ENCODE measurements around the gene ALDH8A1. TPM values are rescaled to one million over a fixed set of nuclear protein-coding genes. Genes with fewer than 3 reads are reported as not detected.

ALDH8A1 gene
- total and polyA plus RNA-seq, 12 donors: 0.09 to 1.7 (median 0.24) TPM; not detected in 5

DNA sequence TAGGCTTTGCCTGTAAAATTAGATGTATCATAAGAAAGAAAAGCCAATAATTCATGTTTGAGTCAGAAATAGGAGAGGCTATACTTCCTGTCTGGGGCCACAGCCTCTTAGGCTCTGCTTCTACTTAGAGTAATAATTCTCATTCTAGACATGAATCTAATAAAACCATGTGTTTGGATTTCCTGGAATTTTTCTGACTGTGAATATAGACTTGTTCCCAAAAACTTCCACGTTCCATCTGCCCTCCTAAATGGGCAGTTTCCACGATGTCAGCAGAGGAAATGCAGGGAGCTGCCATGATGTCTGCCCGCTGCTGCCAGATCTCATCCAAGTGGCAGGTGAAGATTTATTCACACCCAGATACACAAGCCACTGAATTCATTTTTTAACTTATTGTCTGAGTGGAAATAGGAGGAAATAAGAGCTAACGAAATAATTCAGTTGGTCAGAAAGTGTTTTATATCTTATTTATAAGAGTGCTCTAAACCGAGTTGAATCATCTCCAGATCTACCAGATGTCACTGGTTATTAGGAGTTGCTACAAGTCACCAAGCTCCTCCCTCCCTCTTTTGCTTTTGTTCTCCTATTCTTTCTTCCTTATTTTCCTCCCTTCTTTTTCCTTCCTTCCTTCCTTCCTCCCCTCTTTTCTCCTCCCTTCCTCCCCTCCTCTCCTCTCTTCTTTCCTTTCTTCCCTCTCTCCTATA is 69.3 kb downstream of the ALDH8A1 start:
- DNase-seq: no peak
- 60 to 72% methylated on average over 5 of the region's 5 CpGs for WGBS, 2 donors
- Histone ChIP-seq H3K27me3 (peaks cover 0 to 7% (median 0%) of the 10 kb centered on the region in 7 donors), H3K4me1 (peaks cover 0 to 9% (median 0%) of the 10 kb centered on the region in 9 donors), H3K36me3 (no peaks in the 10 kb centered on the region), H3K4me3 (no peak overlapping the region), H3K27ac (no peak overlapping the region), H3K9me3 (no peaks in the 10 kb centered on the region)
- ATAC-seq: no peak
- TF ChIP-seq, protein P1, sequence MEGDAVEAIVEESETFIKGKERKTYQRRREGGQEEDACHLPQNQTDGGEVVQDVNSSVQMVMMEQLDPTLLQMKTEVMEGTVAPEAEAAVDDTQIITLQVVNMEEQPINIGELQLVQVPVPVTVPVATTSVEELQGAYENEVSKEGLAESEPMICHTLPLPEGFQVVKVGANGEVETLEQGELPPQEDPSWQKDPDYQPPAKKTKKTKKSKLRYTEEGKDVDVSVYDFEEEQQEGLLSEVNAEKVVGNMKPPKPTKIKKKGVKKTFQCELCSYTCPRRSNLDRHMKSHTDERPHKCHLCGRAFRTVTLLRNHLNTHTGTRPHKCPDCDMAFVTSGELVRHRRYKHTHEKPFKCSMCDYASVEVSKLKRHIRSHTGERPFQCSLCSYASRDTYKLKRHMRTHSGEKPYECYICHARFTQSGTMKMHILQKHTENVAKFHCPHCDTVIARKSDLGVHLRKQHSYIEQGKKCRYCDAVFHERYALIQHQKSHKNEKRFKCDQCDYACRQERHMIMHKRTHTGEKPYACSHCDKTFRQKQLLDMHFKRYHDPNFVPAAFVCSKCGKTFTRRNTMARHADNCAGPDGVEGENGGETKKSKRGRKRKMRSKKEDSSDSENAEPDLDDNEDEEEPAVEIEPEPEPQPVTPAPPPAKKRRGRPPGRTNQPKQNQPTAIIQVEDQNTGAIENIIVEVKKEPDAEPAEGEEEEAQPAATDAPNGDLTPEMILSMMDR (IDR thresholded peaks at IDR 0.05): no peak
- intact Hi-C loops (cut with DNase I): loop anchor here in 9 of 10 donors (5.0 to 10.0 kb wide), 8 partner anchors 56 to 758 kb away; no protein-coding TSS in a partner anchor

DNA sequence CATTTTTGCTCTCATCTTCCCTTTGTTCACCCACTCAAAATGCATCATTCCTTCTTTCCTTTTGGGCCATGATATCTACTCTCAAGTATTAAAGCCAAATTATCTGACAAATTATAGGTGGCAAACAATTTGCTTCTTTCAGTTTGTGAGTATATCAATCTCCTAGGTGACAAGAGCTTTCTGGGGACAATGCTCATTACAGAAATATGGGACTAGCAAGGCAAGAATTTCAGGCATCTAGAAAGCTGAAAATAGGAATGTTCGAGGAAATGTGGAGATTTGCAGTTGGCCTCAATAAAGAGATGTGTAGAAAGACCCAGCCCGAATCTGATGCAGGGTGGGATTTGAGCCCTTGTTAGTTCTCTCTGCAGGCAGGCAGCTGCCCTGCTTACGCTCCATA is 71.8 kb downstream of the ALDH8A1 start:
- DNase-seq (no peak), ATAC-seq (no peak)
- H3K4me1 ChIP-seq: peaks cover 0 to 9% (median 0%) of the 10 kb centered on the region in 9 donors
- no peak overlapping the region for H3K27ac ChIP-seq
- no peaks in the 10 kb centered on the region for H3K36me3 ChIP-seq
- H3K27me3 ChIP-seq: peaks cover 0 to 4% (median 0%) of the 10 kb centered on the region in 7 donors
- 66 to 75% methylated on average over 3 of the region's 3 CpGs for WGBS, 2 donors
- intact Hi-C loops (cut with DNase I): no loop called here
- H3K4me3 ChIP-seq: no peak overlapping the region
- no peaks in the 10 kb centered on the region for H3K9me3 ChIP-seq
- TF ChIP-seq, protein P1 (IDR thresholded peaks at IDR 0.05): no peak

DNA sequence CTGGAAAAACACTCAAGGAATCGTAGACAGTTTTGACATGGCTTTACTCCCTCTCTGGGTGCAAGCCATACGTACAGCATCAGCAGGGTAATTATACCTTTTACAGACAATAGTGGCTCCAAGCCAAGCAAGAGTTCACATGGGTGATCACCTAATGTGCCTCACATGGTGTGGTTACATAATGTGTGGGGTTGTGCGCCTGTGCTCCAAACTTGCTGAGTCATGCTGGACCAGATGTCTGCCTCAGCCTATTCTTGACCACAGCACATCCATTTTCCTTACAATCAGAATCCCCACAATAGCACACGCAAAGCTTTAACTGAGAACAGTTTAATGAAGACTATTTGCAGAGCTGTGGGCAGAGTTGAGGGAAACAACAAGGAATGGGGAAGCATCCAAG is 74.5 kb downstream of the ALDH8A1 start:
- H3K27ac ChIP-seq: no peak overlapping the region
- 89 to 95% methylated on average over 4 of the region's 4 CpGs for WGBS, 2 donors
- no peaks in the 10 kb centered on the region for H3K9me3 ChIP-seq
- no peaks in the 10 kb centered on the region for H3K4me1 ChIP-seq
- TF ChIP-seq, protein P1 (IDR thresholded peaks at IDR 0.05): no peak
- no peaks in the 10 kb centered on the region for H3K27me3 ChIP-seq
- ATAC-seq (no peak), DNase-seq (no peak)
- intact Hi-C loops (cut with DNase I): no loop called here
- no peaks in the 10 kb centered on the region for H3K36me3 ChIP-seq
- no peak overlapping the region for H3K4me3 ChIP-seq

DNA sequence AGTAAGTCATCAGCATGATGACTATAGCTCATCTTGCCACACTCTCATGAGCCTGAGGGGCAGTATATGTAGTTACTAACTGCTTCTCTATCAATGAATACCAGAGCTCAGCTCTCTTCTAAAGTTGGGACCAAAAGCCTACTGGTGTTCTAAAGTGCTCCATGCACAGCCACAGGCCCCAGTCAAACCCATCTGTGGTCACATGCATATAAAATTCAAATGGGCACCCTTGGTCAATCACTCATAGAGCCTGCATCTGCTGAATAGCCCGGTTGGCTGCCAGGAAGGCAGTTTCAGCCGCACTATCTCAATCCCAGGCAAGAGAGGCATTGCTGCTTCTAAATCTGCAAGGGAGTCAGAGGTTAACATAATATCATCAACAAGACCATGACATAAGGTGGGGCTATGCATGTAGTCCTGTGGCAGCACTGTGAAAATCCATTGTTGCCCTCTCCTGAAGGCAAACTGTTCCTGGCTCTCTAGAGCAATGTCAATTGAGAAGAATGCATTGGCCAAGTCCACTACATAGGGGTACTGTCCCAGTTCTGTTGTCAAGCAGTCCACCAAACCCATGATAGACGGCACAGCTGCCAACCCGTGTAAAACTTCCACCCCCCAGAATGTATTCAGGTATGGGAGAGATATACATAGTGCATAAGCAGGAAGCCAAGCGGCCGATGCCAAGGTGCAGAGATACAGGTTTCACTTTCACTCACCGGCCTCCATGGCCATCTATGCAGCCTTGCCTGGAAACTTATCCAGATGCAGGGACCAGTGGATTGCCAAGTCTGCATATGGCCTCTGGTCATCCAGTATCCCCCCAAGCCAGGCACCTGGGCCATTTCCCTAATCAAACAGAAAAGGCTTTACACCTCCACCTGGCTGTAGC is 76.2 kb downstream of the ALDH8A1 start:
- no peak overlapping the region for H3K27ac ChIP-seq
- no peak overlapping the region for H3K4me3 ChIP-seq
- intact Hi-C loops (cut with DNase I): no loop called here
- H3K27me3 ChIP-seq: no peaks in the 10 kb centered on the region
- ATAC-seq (no peak), DNase-seq (no peak)
- no peaks in the 10 kb centered on the region for H3K9me3 ChIP-seq
- WGBS, 2 donors: 86 to 93% methylated on average over 7 of the region's 7 CpGs
- TF ChIP-seq, protein P1 (IDR thresholded peaks at IDR 0.05): no peak
- no peaks in the 10 kb centered on the region for H3K36me3 ChIP-seq
- no peaks in the 10 kb centered on the region for H3K4me1 ChIP-seq

Data from heart right ventricle (tissue), 16 donors.